Cerebellar nuclear complex (tissue), 1 donor: ENCODE measurements around the gene AKR1C3.
"Not testable (repeated sequence)": the region's sequence is repeated elsewhere in the genome, so short reads cannot be mapped to it uniquely, and the experiment has no call there.

Experiments used
- DNase-seq, 2 experiments: peaks; one replicate each; lab custom pipeline; 2025; lab: John Stamatoyannopoulos, UW

Gene AKR1C3

DNA sequence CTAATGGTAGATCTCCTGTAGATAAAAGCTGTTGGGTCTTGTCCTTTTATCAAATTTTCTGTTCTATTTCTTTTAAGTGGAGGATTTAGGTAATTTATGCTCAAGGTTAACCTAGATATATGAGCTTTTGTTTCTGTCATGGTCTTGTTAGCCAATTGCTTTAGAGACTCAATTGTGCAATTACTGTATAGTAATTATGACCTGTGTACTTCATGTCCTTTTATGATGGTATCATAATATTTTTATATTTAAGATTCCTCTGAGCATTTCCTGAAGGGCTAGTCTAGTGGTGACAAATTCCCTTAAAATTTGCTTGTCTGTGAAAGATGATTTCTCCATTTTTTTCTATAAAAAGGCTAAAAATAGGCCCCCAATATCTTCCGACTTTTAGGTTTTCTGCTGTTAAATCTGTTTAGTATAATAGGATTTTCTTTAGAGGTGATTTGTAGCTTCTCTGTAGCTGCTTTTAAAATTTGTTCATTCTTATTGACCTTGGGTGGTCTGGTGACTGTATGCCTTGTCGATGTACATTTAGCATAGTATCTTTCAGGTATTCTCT, 5.4 kb upstream of the AKR1C3 start:
- DNase-seq: no peak

DNA sequence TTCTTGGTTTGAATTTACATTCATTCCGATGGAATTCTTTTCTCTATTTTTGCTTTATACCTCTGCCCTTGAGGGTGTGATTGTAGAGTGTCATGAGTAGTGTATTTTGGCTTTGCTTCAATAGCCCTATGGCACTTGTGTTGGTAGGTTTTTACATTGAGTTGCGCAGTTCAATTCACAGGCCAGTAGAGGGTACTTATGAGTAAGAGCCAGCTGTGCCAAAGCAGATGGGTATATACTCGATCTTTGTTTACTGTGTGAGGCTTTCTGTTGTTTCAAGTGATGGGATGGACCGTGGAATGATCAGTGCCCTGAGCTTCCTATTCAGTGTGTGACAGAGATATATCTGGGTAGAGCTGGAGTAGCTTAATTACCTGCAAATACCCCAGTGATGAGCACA, 4.3 kb upstream of the AKR1C3 start:
- no peak for DNase-seq

GRCh38 chr10:5090551-5090950, 3.7 kb upstream of the AKR1C3 start:
- DNase-seq: no peak

GRCh38 chr10:5091196-5091595, 3.0 kb upstream of the AKR1C3 start:
- no peak for DNase-seq

GRCh38 chr10:5092375-5092774, 1.8 kb upstream of the AKR1C3 start:
- no peak for DNase-seq

- no peak for DNase-seq
Observed at GRCh38 chr10:5092848-5093790, 1.1 kb upstream of the AKR1C3 start.

DNA sequence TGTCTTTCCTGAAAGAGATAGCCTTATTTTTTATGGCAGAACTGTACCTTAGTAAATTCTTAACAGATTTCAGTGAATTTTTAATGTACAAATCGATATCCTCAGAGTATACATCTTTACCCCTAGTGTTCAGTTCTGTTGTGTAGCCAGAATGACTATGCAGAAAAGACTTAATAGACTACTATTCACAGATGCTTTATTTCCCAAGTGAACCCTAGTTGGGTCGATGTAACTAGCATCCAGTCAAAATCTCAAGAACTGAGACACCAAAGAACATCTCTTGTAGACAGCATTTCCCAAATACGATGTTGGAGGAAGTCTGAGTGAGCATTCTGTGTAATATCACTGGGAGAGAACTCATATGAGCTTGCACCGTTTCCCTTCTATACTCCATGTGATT, 1.5 kb downstream of the AKR1C3 start:
- no peak for DNase-seq

GRCh38 chr10:5096108-5096507, 1.9 kb downstream of the AKR1C3 start:
- DNase-seq: no peak

- DNase-seq: not testable (repeated sequence)
Observed at GRCh38 chr10:5102479-5102878, 8.3 kb downstream of the AKR1C3 start.

DNA sequence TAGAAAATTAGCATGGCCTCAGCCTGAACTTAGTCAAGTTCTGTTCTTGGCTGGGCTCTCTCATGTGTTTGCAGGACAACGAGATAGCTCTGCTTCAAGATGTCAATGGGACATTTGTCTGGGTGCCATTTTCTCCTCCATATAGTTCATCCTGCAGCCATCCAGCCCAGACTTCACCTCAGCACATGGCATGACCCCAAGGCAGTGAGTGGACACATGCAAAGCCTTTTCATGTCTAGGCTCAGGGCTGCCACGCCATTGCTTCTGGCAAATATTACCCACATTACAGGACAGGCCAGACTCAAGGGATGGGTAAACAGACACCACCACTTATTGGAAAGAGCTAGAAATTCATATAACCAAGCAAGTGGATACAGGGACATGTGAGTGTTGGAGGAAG, 9.3 kb downstream of the AKR1C3 start:
- DNase-seq: no peak

- no peak for DNase-seq
Observed at GRCh38 chr10:5105626-5106025, 11.4 kb downstream of the AKR1C3 start.

DNA sequence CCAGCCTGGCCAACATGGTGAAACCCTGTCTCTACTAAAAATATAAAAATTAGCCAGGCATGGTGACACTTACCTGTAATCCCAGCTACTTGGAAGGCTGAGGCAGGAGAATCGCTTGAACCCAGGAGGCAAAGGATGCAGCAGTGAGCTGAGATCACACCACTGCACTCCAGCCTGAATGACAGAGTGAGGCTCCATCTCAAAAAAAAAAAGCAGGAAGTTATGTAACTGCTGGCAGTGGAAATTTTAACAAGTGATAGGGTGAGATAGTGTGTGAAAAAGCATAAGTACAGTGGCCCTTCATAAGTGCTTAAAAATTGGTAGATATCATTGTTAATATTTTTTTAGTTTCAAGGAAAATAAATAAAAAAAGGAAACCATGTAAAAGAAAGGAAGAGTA, 12.3 kb downstream of the AKR1C3 start:
- DNase-seq: no peak

DNA sequence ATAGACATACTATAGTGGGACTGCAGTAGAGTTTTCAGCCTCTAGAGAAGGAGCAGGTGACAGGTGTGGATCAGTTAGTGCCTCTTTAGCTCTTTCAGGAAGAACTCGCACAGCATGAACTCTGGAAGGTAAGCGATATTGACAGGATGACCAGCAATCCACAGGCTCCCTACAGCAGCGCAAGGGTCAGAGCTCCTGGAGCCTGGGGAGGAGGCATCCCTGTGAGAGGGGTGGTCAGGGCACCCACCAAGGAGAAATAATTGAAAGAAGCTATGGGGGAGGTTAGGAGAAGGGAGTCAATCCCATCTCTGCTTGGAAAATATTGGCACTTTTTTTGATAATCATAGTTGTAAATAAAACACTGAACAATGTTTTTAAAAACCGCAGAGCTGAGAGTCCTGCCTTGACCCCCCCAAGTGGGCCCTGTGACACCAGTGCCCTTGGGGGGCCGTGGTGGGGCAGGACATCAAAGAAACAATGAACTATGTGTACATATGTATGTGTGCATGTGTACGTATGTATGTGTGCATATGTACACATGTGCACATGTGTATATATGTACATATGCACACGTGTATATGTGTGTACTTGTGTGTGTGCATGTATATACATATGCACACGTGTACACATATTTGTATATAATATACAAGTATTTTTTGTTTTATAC, 13.8 kb downstream of the AKR1C3 start:
- no peak for DNase-seq

DNA sequence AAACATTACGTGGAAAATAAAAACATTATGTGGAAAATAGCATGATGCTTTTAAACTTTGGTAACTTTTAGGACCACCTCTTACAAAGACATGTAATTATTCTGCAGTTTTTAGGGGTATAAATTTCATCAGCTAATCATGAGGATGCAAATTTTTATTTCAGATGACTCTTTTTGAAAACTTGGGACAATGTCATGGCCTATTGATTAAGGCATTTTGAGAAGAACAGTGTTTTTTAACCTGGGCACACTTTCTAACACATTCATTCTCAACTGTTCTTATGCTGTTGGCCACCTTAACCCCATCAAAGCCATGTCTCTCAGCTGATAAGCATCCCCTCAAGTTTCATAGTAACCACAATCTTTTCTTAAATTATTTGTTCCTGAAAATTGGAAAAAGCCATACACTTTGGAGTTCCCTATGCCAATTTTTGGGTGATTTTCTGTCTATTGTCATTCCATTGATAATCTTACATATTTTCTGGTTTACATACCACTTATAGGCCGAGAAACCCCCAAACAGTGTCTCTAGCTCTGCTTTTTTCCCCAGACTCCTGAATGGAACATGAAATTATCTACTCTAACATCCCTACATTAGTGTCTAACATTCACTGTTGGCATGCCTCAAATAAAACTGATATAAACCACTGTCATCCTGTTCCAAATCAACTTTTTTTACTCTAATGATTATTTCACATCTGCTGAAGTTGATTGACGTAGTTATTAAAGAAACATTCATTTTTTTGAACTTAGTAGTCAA, 14.6 kb downstream of the AKR1C3 start:
- no peak for DNase-seq

GRCh38 chr10:5109861-5110260, 15.6 kb downstream of the AKR1C3 start:
- not testable (repeated sequence) for DNase-seq

DNA sequence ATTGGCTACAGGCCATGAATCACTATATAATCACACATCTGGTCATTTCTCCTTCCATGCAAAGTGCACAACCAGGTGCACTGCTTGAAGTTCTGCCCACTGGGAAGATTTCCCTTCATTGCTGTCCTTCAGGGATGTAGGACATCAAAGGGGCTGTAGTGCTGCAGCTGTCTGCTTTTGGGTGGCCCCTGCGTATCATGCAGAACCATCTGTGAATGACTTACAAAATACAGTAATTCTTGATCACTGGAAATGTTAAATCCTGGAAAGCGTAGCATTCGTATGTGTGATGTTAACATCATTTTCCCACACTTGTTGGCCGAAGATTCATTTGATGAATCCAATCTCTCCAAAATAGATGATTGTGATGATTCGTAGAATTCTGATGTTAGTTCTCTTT, 22.4 kb downstream of the AKR1C3 start:
- no peak for DNase-seq

GRCh38 chr10:5117026-5117425, 22.8 kb downstream of the AKR1C3 start:
- no peak for DNase-seq

DNA sequence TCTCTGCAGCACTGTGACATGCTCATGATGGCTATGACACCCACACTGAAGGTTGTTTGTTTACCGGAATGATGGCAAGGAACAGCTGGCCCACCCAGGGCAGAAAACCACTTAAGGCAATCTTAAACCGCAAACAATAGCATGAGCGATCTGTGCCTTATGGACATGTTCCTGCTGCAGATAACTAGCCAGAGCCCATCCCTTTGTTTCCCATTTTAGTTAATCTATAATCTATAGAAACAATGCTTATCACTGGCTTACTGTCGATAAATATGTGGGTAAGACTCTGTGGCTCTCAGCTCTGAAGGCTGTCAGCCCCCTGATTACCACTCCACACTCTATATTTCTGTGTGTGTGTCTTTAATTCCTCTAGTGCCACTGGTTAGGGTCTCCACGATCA, 25.8 kb downstream of the AKR1C3 start:
- not testable (repeated sequence) for DNase-seq

DNA sequence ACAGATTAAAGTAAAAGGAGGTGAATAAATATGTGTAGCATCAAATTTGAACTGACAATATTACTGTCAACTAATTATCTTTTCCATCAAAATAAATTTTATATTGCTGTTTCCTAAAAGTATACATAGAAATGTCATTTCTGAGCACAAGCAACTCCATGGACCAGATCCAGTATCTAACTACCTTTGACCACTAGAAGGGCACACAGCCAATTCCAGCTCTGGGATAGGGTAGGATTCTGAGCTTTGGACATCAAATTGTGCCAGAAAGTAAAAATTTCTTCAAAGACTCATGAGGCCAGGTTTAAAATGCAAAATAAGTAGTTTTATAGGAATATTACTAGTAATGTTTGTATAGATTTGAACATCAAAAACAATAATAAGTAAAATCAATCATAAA, 29.7 kb downstream of the AKR1C3 start:
- no peak for DNase-seq

- no peak for DNase-seq
Observed at GRCh38 chr10:5125315-5126044, 31.3 kb downstream of the AKR1C3 start.

DNA sequence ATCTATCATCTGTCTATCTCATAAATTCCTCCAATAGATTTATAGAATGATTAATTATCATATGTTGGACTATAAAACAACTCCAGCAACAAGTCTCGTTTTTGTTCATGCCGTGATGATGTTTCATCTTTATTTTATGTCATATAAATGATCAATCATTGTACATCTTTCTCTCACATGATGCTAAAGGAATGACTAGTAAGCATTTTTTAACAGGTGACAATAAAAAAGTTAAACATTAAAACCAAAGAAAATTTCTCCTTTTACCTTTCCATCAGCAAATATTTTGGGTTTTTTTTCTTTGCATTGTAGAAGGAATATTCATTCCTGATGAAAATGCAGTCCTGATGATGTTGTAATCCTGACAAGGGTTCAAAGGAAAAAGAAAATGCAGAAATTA, 41.4 kb downstream of the AKR1C3 start:
- DNase-seq: no peak
